Measurements from ENCODE around the gene ZNF70. TPM values are rescaled to one million over a fixed set of nuclear protein-coding genes. Genes with fewer than 3 reads are reported as not detected.

Gene ZNF70
- total RNA-seq, 1 experiment from 2014 or later: 9.7 TPM

GRCh38 chr22:23750367-23750713 is 572 bp downstream of the ZNF70 start:
- Histone ChIP-seq H3K9me3 (ENCODE audit: low read depth, low read length, poor library complexity, severe bottlenecking) (no peaks in the 10 kb centered on the region), H3K27ac (ENCODE audit: low read depth, low read length, poor library complexity, severe bottlenecking) (peak overlapping the region; percentile 96), H3K4me1 (ENCODE audit: insufficient read depth, low read length, poor library complexity, severe bottlenecking) (peaks cover 4% of the 10 kb centered on the region), H3K27me3 (replicated peaks; ENCODE audit: insufficient read depth, low read depth, low read length, poor library complexity) (no peaks in the 10 kb centered on the region), H3K4me3 (ENCODE audit: low read depth, low read length, poor library complexity, severe bottlenecking) (peak overlapping the region; percentile 75), H3K36me3 (ENCODE audit: insufficient read depth, low read length, poor library complexity, severe bottlenecking) (no peaks in the 10 kb centered on the region)
- ChIA-PET POLR2A (ENCODE audit: low non-redundant PET) (no interaction called here), CTCF (interaction anchor here (0.9 kb wide), 1 partner anchor 10 kb away, joined by 9 read pairs; no protein-coding TSS in a partner anchor)
- intact Hi-C loops (cut with micrococcal nuclease; ENCODE audit: unreplicated experiment): no loop called here
- no TSS peak for BruUV-seq (replicated peaks)
- DNase-seq (ENCODE audit: low spot score): no peak
- TF ChIP-seq, protein P1, sequence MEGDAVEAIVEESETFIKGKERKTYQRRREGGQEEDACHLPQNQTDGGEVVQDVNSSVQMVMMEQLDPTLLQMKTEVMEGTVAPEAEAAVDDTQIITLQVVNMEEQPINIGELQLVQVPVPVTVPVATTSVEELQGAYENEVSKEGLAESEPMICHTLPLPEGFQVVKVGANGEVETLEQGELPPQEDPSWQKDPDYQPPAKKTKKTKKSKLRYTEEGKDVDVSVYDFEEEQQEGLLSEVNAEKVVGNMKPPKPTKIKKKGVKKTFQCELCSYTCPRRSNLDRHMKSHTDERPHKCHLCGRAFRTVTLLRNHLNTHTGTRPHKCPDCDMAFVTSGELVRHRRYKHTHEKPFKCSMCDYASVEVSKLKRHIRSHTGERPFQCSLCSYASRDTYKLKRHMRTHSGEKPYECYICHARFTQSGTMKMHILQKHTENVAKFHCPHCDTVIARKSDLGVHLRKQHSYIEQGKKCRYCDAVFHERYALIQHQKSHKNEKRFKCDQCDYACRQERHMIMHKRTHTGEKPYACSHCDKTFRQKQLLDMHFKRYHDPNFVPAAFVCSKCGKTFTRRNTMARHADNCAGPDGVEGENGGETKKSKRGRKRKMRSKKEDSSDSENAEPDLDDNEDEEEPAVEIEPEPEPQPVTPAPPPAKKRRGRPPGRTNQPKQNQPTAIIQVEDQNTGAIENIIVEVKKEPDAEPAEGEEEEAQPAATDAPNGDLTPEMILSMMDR (conservative IDR thresholded peaks at IDR 0.05; ENCODE audit: low read depth, low read length): no peak
- no peak for TF ChIP-seq EZH2 (IDR thresholded peaks at IDR 0.05; ENCODE audit: borderline replicate concordance, low read depth, low read length, poor library complexity, severe bottlenecking)

DNA sequence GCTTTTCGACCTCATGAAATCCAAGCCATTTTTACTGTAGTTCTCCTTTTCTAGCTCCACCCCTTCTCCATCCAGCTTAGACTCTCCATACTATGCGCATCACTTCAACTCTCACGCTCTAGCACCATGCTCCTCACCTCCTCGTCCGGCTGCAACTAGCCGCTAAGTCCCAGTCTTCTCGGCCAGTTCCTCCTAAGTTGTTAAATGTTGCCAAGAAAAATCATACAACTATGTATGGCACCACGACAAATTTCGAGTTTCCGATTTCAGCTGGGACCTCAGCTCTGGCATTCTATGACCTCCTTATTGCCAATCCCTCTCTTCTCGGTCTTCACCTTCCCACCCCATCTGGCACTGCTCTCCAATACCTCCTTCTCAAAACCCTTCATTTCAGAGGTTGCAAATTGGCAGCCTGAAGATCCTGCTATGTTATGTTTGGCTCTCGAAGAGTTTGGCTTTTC is 1.0 kb downstream of the ZNF70 start:
- intact Hi-C loops (cut with micrococcal nuclease; ENCODE audit: unreplicated experiment): no loop called here
- ChIA-PET CTCF (no interaction called here), POLR2A (ENCODE audit: low non-redundant PET) (interaction anchor here (0.6 kb wide), 1 partner anchor 13 kb away, joined by 5 read pairs; no protein-coding TSS in a partner anchor)
- TF ChIP-seq, protein P1 (conservative IDR thresholded peaks at IDR 0.05; ENCODE audit: low read depth, low read length): no peak
- TF ChIP-seq EZH2 (IDR thresholded peaks at IDR 0.05; ENCODE audit: borderline replicate concordance, low read depth, low read length, poor library complexity, severe bottlenecking): no peak
- Histone ChIP-seq H3K4me3 (ENCODE audit: low read depth, low read length, poor library complexity, severe bottlenecking) (peak overlapping the region; percentile 75), H3K27ac (ENCODE audit: low read depth, low read length, poor library complexity, severe bottlenecking) (peak overlapping the region; percentile 96), H3K9me3 (ENCODE audit: low read depth, low read length, poor library complexity, severe bottlenecking) (no peaks in the 10 kb centered on the region), H3K36me3 (ENCODE audit: insufficient read depth, low read length, poor library complexity, severe bottlenecking) (peaks cover 4% of the 10 kb centered on the region), H3K4me1 (ENCODE audit: insufficient read depth, low read length, poor library complexity, severe bottlenecking) (peaks cover 4% of the 10 kb centered on the region), H3K27me3 (replicated peaks; ENCODE audit: insufficient read depth, low read depth, low read length, poor library complexity) (no peaks in the 10 kb centered on the region)
- no peak for DNase-seq (ENCODE audit: low spot score)
- BruUV-seq (replicated peaks): TSS peak; percentile 78

- Histone ChIP-seq H3K4me3 (ENCODE audit: low read depth, low read length, poor library complexity, severe bottlenecking) (no peak overlapping the region), H3K36me3 (ENCODE audit: insufficient read depth, low read length, poor library complexity, severe bottlenecking) (peaks cover 34% of the 10 kb centered on the region), H3K9me3 (ENCODE audit: low read depth, low read length, poor library complexity, severe bottlenecking) (no peaks in the 10 kb centered on the region), H3K27ac (ENCODE audit: low read depth, low read length, poor library complexity, severe bottlenecking) (no peak overlapping the region), H3K4me1 (ENCODE audit: insufficient read depth, low read length, poor library complexity, severe bottlenecking) (peaks cover 4% of the 10 kb centered on the region), H3K27me3 (replicated peaks; ENCODE audit: insufficient read depth, low read depth, low read length, poor library complexity) (no peaks in the 10 kb centered on the region)
- BruUV-seq (replicated peaks): no TSS peak
- intact Hi-C loops (cut with micrococcal nuclease; ENCODE audit: unreplicated experiment): no loop called here
- TF ChIP-seq, protein P1 (conservative IDR thresholded peaks at IDR 0.05; ENCODE audit: low read depth, low read length): no peak
- ChIA-PET POLR2A (ENCODE audit: low non-redundant PET) (no interaction called here), CTCF (no interaction called here)
- DNase-seq (ENCODE audit: low spot score): no peak
Observed at GRCh38 chr22:23745791-23746190, 5.1 kb downstream of the ZNF70 start.

Data from A673 (cell line).